ENCODE data around the gene ARHGAP15.
"Not testable (repeated sequence)": the region's sequence is repeated elsewhere in the genome, so short reads cannot be mapped to it uniquely, and the experiment has no call there.

ARHGAP15 gene

DNA sequence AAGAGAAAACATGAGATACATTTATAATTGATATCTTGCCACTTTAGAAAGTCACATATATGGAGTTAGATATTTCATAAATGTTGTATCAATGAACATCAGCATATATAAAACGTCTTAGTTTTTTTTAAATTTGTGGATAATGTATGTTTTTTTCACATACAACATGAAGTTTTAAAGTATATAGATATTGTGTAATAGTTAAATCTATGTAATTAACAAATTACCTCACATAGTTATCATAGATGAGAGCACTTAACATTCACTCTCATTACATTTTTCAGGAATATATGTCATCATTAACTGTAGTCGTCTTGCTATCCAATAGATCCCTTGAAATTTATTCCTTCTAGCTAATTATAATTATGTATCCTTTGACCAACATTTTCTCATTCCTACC lies 406.6 kb downstream of the ARHGAP15 start:
- H3K27ac ChIP-seq (replicated peaks) = no peak overlapping the region
- no peak overlapping the region for H3K4me3 ChIP-seq (replicated peaks; ENCODE audit: insufficient read depth, low read length)
- no peaks in the 10 kb centered on the region for H3K27me3 ChIP-seq (ENCODE audit: insufficient read depth, poor library complexity, severe bottlenecking)
- TF ChIP-seq GABPA (IDR thresholded peaks at IDR 0.05; ENCODE audit: low read depth) = no peak
- no peak for DNase-seq (ENCODE audit: low read depth in 1 of 2, low spot score in 1 of 2)

DNA sequence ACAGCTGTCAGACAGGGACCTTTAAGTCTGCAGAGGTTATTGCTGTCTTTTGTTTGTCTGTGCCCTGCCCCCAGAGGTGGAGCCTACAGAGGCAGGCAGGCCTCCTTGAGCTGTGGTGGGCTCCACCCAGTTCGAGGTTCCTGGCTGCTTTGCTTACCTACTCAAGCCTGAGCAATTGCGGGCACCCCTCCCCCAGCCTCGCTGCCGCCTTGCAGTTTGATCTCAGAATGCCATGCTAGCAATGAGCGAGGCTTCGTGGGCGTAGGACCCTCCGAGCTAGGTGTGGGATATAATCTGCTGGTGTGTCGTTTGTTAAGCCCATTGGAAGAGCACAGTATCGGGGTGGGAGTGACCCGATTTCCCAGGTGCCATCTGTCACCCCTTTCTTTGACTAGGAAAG lies 412.7 kb downstream of the ARHGAP15 start:
- not testable (repeated sequence) for DNase-seq (ENCODE audit: low read depth in 1 of 2, low spot score in 1 of 2); H3K27ac ChIP-seq (replicated peaks); H3K27me3 ChIP-seq (ENCODE audit: insufficient read depth, poor library complexity, severe bottlenecking); H3K4me3 ChIP-seq (replicated peaks; ENCODE audit: insufficient read depth, low read length)

DNA sequence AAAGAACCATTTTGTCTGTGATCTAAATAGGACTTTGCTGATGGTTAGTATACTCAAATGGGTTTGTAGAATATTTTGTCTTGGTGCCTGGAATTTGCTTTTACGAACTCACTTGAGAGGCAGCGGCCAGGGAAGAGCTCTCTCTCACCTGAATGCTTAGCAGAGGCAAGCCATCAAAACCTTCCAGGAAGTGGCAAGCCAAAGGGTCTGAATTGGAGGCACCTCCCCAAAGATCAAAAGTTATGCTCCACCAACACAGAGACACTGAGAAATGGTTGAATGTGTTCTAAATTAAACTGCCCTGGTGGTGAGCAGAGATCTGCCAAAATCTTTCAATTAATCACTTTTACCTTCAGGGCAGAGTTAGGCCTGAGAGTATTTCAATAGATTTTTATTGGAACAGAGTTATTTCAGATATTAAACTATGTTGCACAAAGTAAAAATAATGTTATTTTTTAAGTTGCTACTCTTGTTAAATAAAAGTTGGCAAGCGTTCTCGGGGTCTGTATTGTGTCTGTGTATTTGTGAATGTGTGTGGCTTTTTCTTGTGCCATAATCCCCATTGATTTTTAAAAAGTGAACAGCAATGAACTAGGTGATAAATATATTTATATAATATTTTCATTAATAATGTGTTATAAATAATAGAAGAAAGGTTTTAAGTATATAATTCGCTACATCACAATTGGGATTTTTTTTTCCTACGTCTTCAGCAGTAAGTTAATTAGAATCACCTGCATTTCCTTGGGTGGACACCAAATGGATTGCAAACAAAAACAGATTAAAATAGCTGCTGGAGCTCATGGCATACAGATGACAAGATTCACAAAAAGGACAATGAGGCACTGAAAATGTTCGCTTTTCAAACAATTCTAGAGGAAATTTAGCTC lies 416.1 kb downstream of the ARHGAP15 start:
- Histone ChIP-seq H3K4me3 (replicated peaks; ENCODE audit: insufficient read depth, low read length) (no peak overlapping the region), H3K27me3 (ENCODE audit: insufficient read depth, poor library complexity, severe bottlenecking) (no peaks in the 10 kb centered on the region), H3K27ac (replicated peaks) (no peak overlapping the region)
- TF ChIP-seq POLR2AphosphoS5 (IDR thresholded peaks at IDR 0.05; ENCODE audit: low read depth) (no peak), SPI1 (IDR thresholded peaks at IDR 0.05; ENCODE audit: borderline replicate concordance, low read depth) (no peak), GABPA (IDR thresholded peaks at IDR 0.05; ENCODE audit: low read depth) (no peak)
- TF ChIP-seq, protein P1, sequence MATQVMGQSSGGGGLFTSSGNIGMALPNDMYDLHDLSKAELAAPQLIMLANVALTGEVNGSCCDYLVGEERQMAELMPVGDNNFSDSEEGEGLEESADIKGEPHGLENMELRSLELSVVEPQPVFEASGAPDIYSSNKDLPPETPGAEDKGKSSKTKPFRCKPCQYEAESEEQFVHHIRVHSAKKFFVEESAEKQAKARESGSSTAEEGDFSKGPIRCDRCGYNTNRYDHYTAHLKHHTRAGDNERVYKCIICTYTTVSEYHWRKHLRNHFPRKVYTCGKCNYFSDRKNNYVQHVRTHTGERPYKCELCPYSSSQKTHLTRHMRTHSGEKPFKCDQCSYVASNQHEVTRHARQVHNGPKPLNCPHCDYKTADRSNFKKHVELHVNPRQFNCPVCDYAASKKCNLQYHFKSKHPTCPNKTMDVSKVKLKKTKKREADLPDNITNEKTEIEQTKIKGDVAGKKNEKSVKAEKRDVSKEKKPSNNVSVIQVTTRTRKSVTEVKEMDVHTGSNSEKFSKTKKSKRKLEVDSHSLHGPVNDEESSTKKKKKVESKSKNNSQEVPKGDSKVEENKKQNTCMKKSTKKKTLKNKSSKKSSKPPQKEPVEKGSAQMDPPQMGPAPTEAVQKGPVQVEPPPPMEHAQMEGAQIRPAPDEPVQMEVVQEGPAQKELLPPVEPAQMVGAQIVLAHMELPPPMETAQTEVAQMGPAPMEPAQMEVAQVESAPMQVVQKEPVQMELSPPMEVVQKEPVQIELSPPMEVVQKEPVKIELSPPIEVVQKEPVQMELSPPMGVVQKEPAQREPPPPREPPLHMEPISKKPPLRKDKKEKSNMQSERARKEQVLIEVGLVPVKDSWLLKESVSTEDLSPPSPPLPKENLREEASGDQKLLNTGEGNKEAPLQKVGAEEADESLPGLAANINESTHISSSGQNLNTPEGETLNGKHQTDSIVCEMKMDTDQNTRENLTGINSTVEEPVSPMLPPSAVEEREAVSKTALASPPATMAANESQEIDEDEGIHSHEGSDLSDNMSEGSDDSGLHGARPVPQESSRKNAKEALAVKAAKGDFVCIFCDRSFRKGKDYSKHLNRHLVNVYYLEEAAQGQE (IDR thresholded peaks at IDR 0.05; ENCODE audit: insufficient replicate concordance, low read depth) = no peak
- TF ChIP-seq, protein P2, sequence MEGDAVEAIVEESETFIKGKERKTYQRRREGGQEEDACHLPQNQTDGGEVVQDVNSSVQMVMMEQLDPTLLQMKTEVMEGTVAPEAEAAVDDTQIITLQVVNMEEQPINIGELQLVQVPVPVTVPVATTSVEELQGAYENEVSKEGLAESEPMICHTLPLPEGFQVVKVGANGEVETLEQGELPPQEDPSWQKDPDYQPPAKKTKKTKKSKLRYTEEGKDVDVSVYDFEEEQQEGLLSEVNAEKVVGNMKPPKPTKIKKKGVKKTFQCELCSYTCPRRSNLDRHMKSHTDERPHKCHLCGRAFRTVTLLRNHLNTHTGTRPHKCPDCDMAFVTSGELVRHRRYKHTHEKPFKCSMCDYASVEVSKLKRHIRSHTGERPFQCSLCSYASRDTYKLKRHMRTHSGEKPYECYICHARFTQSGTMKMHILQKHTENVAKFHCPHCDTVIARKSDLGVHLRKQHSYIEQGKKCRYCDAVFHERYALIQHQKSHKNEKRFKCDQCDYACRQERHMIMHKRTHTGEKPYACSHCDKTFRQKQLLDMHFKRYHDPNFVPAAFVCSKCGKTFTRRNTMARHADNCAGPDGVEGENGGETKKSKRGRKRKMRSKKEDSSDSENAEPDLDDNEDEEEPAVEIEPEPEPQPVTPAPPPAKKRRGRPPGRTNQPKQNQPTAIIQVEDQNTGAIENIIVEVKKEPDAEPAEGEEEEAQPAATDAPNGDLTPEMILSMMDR (IDR thresholded peaks at IDR 0.05; ENCODE audit: insufficient read depth, low read length) = no peak
- DNase-seq (ENCODE audit: low read depth in 1 of 2, low spot score in 1 of 2) = no peak

DNA sequence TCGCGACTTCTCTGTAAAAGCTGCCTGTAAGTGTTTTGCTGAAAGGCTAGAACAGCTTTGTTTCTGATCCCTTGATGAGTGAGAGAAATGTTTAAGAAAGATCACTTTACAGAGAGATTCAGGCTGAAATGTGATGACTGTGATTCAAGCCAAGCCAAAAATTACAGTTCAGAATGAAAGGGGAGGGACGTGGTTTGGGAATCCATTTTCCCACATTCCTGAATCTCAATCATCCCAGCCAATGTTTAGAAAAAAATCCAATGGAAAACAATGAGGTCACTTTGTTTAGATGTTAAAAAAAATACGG lies 416.7 kb downstream of the ARHGAP15 start:
- H3K4me3 ChIP-seq (replicated peaks; ENCODE audit: insufficient read depth, low read length) = no peak overlapping the region
- no peak for TF ChIP-seq GABPA (IDR thresholded peaks at IDR 0.05; ENCODE audit: low read depth)
- TF ChIP-seq POLR2AphosphoS5 (IDR thresholded peaks at IDR 0.05; ENCODE audit: low read depth) = no peak
- no peak for TF ChIP-seq SPI1 (IDR thresholded peaks at IDR 0.05; ENCODE audit: borderline replicate concordance, low read depth)
- TF ChIP-seq, protein P1 (IDR thresholded peaks at IDR 0.05; ENCODE audit: insufficient replicate concordance, low read depth) = no peak
- TF ChIP-seq, protein P2 (IDR thresholded peaks at IDR 0.05; ENCODE audit: insufficient read depth, low read length) = no peak
- no peak for DNase-seq (ENCODE audit: low read depth in 1 of 2, low spot score in 1 of 2)
- H3K27me3 ChIP-seq (ENCODE audit: insufficient read depth, poor library complexity, severe bottlenecking) = no peaks in the 10 kb centered on the region
- no peak overlapping the region for H3K27ac ChIP-seq (replicated peaks)

DNA sequence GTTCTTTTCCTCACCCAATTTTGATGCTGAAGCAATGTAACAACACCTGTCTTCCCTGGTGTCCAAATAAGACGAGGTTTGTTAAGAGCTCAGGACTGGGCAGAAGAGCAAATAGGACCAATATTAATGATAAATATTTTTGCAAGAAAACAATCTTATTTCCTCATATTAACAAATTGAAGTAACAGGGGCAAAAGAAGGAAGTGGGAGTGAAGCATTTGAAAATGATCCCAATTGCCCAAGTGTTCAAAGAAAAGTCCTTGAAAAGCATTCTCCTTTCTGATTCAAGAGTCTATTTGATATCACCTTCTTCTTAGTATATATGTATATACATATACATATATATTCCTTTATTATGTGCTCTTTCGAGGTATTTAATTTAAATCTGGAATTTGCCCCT lies 418.8 kb downstream of the ARHGAP15 start:
- no peak for DNase-seq (ENCODE audit: low read depth in 1 of 2, low spot score in 1 of 2)

More for the DNA sequence above, 418.8 kb downstream of the ARHGAP15 start:
- TF ChIP-seq GABPA (IDR thresholded peaks at IDR 0.05; ENCODE audit: low read depth) = no peak
- TF ChIP-seq SPI1 (IDR thresholded peaks at IDR 0.05; ENCODE audit: borderline replicate concordance, low read depth) = peak; percentile 72
- TF ChIP-seq, protein P2 (IDR thresholded peaks at IDR 0.05; ENCODE audit: insufficient read depth, low read length) = no peak
- Histone ChIP-seq H3K27ac (replicated peaks) (no peak overlapping the region), H3K4me3 (replicated peaks; ENCODE audit: insufficient read depth, low read length) (no peak overlapping the region), H3K27me3 (ENCODE audit: insufficient read depth, poor library complexity, severe bottlenecking) (no peaks in the 10 kb centered on the region)

Measured in HL-60 (cell line).